CD14-positive monocyte (primary cell): ENCODE data around the gene MAX. TPM values are rescaled to one million over a fixed set of nuclear protein-coding genes. Genes with fewer than 3 reads are reported as not detected.
A peak's percentile ranks its signal among the peaks of the same experiment; 100 is the strongest.

Experiments used
- DNase-seq, 3 donors: peaks; one replicate each; pipeline ENCODE4 v3.0.0-alpha.2; 2011 to 2022
- H2AFZ ChIP-seq: 2 replicates; pipeline ENCODE4 v1.6.0; 2012; ENCODE audit warnings: mild to moderate bottlenecking, low read depth, low read length, inconsistent platforms; ENCODE audit not compliant: insufficient read depth, poor library complexity, severe bottlenecking
- H3K27ac ChIP-seq, 2 donors: 1 replicate in 1 of 2; 2 replicates in 1 of 2; pipeline ENCODE4 v1.5.1; 2012 to 2013; ENCODE audit warnings: low read length in 2 of 2, control low read depth in 1 of 2, inconsistent platforms in 1 of 2, low read depth in 1 of 2, mild to moderate bottlenecking in 1 of 2
- H3K27me3 ChIP-seq, 2 donors: one replicate each; pipeline versions ENCODE4 v1.6.0 to v1.6.1; 2011 to 2013; ENCODE audit warnings: low read length in 2 of 2; ENCODE audit not compliant: control insufficient read depth in 2 of 2, insufficient read depth in 2 of 2
- H3K36me3 ChIP-seq, 2 donors: replicated peaks in 1 of 2; 1 replicate in 1 of 2; 2 replicates in 1 of 2; pipeline versions ENCODE4 v1.5.1 to v1.6.1; 2012 to 2013; ENCODE audit warnings: low read length in 2 of 2, control low read depth in 1 of 2, inconsistent platforms in 1 of 2, mild to moderate bottlenecking in 1 of 2; ENCODE audit not compliant: insufficient read depth in 2 of 2, control insufficient read depth in 1 of 2
- H3K4me1 ChIP-seq, 2 donors: 1 replicate in 1 of 2; 2 replicates in 1 of 2; pipeline versions ENCODE4 v1.5.1 to v1.6.1; 2012 to 2013; ENCODE audit warnings: low read length in 2 of 2, control low read depth in 1 of 2, inconsistent platforms in 1 of 2, mild to moderate bottlenecking in 1 of 2, moderate library complexity in 1 of 2; ENCODE audit not compliant: insufficient read depth in 2 of 2, control insufficient read depth in 1 of 2
- H3K4me2 ChIP-seq: replicated peaks from 2 replicates; pipeline ENCODE3; 2012; ENCODE audit warnings: low read length, moderate library complexity, mild to moderate bottlenecking; ENCODE audit not compliant: poor library complexity, severe bottlenecking; ENCODE audit errors: extremely low read depth
- H3K4me3 ChIP-seq, 3 experiments: fragments of 200-600 bp in 1 of 3; sonication (generic) in 1 of 3; replicated peaks in 1 of 3; 1 replicate in 2 of 3; 2 replicates in 1 of 3; pipeline ENCODE4 v1.5.1; 2011 to 2013; ENCODE audit warnings: low read length in 3 of 3, mild to moderate bottlenecking in 3 of 3, control low read depth in 2 of 3, low read depth in 2 of 3, inconsistent platforms in 1 of 3, moderate library complexity in 1 of 3
- H3K79me2 ChIP-seq: 2 replicates; pipeline ENCODE4 v1.6.0; 2012; ENCODE audit warnings: mild to moderate bottlenecking, control low read depth, inconsistent platforms, low read length, moderate library complexity; ENCODE audit not compliant: insufficient read depth
- H3K9ac ChIP-seq: 2 replicates; pipeline ENCODE4 v1.6.0; 2017; ENCODE audit warnings: low read length, mild to moderate bottlenecking; ENCODE audit not compliant: insufficient read depth, poor library complexity, severe bottlenecking
- H3K9me3 ChIP-seq, 2 donors: replicated peaks in 1 of 2; 1 replicate in 1 of 2; 2 replicates in 1 of 2; pipeline versions ENCODE4 v1.5.1 to v1.6.1; 2012 to 2013; ENCODE audit warnings: low read length in 2 of 2, control low read depth in 1 of 2; ENCODE audit not compliant: control insufficient read depth in 1 of 2, insufficient read depth in 1 of 2
- H4K20me1 ChIP-seq: 2 replicates; pipeline ENCODE4 v1.6.0; 2012; ENCODE audit warnings: mild to moderate bottlenecking, low read length, control low read depth, moderate library complexity; ENCODE audit not compliant: insufficient read depth
- H3K27ac Mint-ChIP-seq, 7 donors: one replicate each; pipeline ENCODE4 v1.8.0; 2020; ENCODE audit warnings: mild to moderate bottlenecking in 7 of 7, mixed read lengths in 7 of 7, moderate library complexity in 6 of 7, inconsistent platforms in 2 of 7
- H3K27me3 Mint-ChIP-seq, 3 donors: one replicate each; pipeline ENCODE4 v1.8.0; 2021 to 2022; ENCODE audit warnings: low read depth in 3 of 3, mild to moderate bottlenecking in 3 of 3, mixed read lengths in 3 of 3, moderate library complexity in 3 of 3, inconsistent platforms in 1 of 3
- H3K36me3 Mint-ChIP-seq, 2 donors: one replicate each; pipeline ENCODE4 v1.8.0; 2020; ENCODE audit warnings: mixed read lengths in 2 of 2, inconsistent platforms in 1 of 2, mild to moderate bottlenecking in 1 of 2
- H3K4me1 Mint-ChIP-seq: one replicate; pipeline ENCODE4 v1.8.0; 2020; ENCODE audit warnings: mild to moderate bottlenecking, mixed read lengths
- H3K4me3 Mint-ChIP-seq, 2 donors: one replicate each; pipeline ENCODE4 v1.8.0; 2020; ENCODE audit warnings: mild to moderate bottlenecking in 2 of 2, mixed read lengths in 2 of 2, moderate library complexity in 1 of 2
- H3K9me3 Mint-ChIP-seq, 7 donors: one replicate each; pipeline ENCODE4 v1.8.0; 2020 to 2022; ENCODE audit warnings: mixed read lengths in 7 of 7, mild to moderate bottlenecking in 6 of 7, moderate library complexity in 6 of 7, inconsistent platforms in 2 of 7
- WGBS: methylation state at CpG from one replicate; pipeline ENCODE4 v1.1.5; 2013; ENCODE audit warnings: missing lambda C conversion rate; ENCODE audit not compliant: insufficient coverage; 5-methylcytosine and 5-hydroxymethylcytosine counted together
- intact Hi-C, 2 donors: fragments of 100-400 bp; cut with micrococcal nuclease; formaldehyde crosslinking; loops; one replicate each; pipeline versions ENCODE4 v1.15.0 to v1.15.1; 2023
- polyA plus RNA-seq, 3 donors: library from polyadenylated mRNA; depleted of rRNA in 1 of 3; unstranded in 2 of 3; stranded (reverse) in 1 of 3; fragments of 300-500 nt in 2 of 3; fragments of >200 nt in 1 of 3; fragmentation: Illumina TruSeq in 2 of 3; gene quantifications; 1 replicate in 2 of 3; 2 replicates in 1 of 3; pipeline ENCODE4 v1.2.3, GENCODE V29; 2012 to 2021
- TF ChIP-seq, protein P1 (sequence below): fragments of 200-600 bp; IDR thresholded peaks from one replicate; pipeline ENCODE4 v1.8.0; 2022; ENCODE audit warnings: antibody characterized with exemption, mild to moderate bottlenecking

MAX gene
- polyA plus RNA-seq, 3 donors = 78.2 to 87.0 (median 81.5) TPM

DNA sequence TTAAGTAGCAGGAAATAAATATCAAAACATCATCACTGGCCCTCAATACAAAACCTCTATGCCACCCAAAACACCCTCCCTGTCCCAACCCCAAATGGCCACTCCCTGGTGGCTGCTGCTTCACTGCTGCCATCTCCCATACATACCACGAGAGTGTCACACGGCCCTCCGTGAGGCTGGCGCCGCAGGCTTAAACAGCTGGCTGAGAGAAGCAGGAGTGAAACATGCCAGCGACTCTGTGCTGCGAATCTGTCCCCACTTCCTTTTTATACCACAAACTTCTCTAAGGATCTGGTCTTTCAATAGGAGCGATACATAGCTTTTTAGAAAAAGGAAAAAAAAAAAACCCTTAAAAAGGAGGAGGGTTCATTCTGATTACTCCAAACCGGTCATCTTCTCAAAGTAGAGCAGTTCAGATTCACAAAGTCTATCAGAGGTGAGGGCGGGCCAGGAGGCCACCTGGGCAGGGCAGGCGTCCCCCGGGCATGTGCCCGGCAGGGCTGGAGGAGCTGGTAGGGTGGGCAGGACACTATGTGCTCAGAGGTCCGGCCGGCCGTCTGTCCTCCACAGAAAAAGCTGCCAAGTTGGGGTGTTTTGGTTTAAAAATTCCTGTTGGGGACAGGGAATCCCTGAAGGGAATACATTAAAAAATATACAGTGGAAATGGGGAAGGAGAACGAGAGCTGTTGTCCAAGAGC is 26.5 kb downstream of the MAX start:
- Histone ChIP-seq H3K36me3 (peaks cover 39 to 56% of the 10 kb centered on the region in 2 donors), H4K20me1 (peaks cover 51% of the 10 kb centered on the region), H3K4me2 (peak overlapping the region; percentile 70), H3K4me1 (peaks cover 48 to 92% of the 10 kb centered on the region in 2 donors), H2AFZ (no peak overlapping the region), H3K27me3 (no peaks in the 10 kb centered on the region), H3K4me3 (peak overlapping the region in 1 of 3 experiments; percentile 56), H3K79me2 (peaks cover 84% of the 10 kb centered on the region), H3K9ac (peak overlapping the region; percentile 47), H3K27ac (peak overlapping the region in 1 of 2 donors; percentile 80), H3K9me3 (no peaks in the 10 kb centered on the region)
- TF ChIP-seq, protein P1, sequence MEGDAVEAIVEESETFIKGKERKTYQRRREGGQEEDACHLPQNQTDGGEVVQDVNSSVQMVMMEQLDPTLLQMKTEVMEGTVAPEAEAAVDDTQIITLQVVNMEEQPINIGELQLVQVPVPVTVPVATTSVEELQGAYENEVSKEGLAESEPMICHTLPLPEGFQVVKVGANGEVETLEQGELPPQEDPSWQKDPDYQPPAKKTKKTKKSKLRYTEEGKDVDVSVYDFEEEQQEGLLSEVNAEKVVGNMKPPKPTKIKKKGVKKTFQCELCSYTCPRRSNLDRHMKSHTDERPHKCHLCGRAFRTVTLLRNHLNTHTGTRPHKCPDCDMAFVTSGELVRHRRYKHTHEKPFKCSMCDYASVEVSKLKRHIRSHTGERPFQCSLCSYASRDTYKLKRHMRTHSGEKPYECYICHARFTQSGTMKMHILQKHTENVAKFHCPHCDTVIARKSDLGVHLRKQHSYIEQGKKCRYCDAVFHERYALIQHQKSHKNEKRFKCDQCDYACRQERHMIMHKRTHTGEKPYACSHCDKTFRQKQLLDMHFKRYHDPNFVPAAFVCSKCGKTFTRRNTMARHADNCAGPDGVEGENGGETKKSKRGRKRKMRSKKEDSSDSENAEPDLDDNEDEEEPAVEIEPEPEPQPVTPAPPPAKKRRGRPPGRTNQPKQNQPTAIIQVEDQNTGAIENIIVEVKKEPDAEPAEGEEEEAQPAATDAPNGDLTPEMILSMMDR = no peak
- H3K4me1 Mint-ChIP-seq = peaks cover 66% of the 10 kb centered on the region
- intact Hi-C loops = no loop called here
- peaks cover 56 to 64% of the 10 kb centered on the region in 2 donors for H3K36me3 Mint-ChIP-seq
- H3K27me3 Mint-ChIP-seq = no peaks in the 10 kb centered on the region
- WGBS = 60% methylated on average over 2 of the region's 17 CpGs
- H3K9me3 Mint-ChIP-seq = no peaks in the 10 kb centered on the region
- peak overlapping the region in 1 of 2 donors; percentile 81 for H3K4me3 Mint-ChIP-seq
- peak in 2 of 3 donors; percentile 21 to 29 for DNase-seq
- peak overlapping the region; percentile 7 to 87 (median 68) for H3K27ac Mint-ChIP-seq

DNA sequence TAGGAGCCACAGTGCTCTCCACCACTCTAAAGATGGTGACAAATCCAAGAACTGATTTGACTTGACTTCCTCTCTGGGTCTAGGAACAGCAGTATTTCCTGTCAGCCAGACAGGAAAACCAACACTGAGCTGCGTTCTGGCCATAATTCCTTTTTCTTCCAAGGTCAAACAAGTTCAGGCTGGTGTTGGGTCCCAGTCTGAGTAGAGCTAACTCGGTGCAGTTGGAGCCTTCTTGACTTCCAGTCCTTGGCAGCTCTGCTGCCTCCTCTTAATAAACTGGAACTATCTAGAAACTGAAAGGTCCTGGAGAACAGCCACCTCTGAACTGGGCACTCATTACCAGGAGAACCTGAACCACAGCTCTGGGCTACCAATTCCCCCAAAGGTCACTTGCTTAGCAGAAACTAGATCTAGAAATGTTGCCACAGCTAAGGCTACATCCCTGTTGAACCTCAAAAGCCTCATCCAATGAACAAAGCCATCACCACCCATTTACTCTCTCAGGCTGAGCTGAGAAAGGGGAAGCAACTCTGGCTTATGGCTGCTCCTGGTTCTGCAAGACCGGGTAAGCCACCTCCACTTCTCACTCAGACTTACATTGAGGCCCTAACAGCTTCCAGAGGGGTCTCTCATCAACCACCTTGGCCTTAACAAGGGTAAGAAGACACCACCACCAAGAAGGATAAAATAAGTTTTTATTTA is 27.7 kb downstream of the MAX start:
- Histone ChIP-seq H4K20me1 (peaks cover 50% of the 10 kb centered on the region), H3K4me2 (peak overlapping the region; percentile 70)
- peaks cover 54% of the 10 kb centered on the region for H3K4me1 Mint-ChIP-seq

More for the DNA sequence above, 27.7 kb downstream of the MAX start:
- Histone ChIP-seq H3K9me3 (no peaks in the 10 kb centered on the region), H3K27me3 (no peaks in the 10 kb centered on the region), H3K27ac (peak overlapping the region; percentile 46 to 80), H3K4me1 (peaks cover 36 to 80% of the 10 kb centered on the region in 2 donors), H3K9ac (no peak overlapping the region), H3K36me3 (peaks cover 43 to 58% of the 10 kb centered on the region in 2 donors), H2AFZ (no peak overlapping the region), H3K79me2 (peaks cover 82% of the 10 kb centered on the region), H3K4me3 (peak overlapping the region in 1 of 3 experiments; percentile 56)
- Mint-ChIP-seq H3K9me3 (no peaks in the 10 kb centered on the region), H3K27ac (peak overlapping the region; percentile 74 to 87 (median 86)), H3K27me3 (no peaks in the 10 kb centered on the region), H3K4me3 (peak overlapping the region; percentile 50 to 81), H3K36me3 (peaks cover 57 to 68% of the 10 kb centered on the region in 2 donors)
- peak; percentile 56 to 68 (median 61) for DNase-seq
- intact Hi-C loops = no loop called here
- TF ChIP-seq, protein P1 = no peak
- 0% methylated on average over 2 of the region's 3 CpGs for WGBS
